Caco-2 (cell line): ENCODE data around the gene TEX51. TPM values are rescaled to one million over a fixed set of nuclear protein-coding genes. Genes with fewer than 3 reads are reported as not detected.

Source experiments
- BruUV-seq: library from RNA; stranded (reverse); fragments of 400-500 nt; replicated peaks from 2 replicates; lab custom pipeline; 2021; lab: Mats Ljungman, UMichigan
- CTCF ChIA-PET: fragments of 300-600 bp; sonication (Branson Sonifier 250); formaldehyde crosslinking; loops from one replicate; lab custom pipeline; 2022; ENCODE audit warnings: antibody characterized with exemption; lab: Charles Lee
- POLR2A ChIA-PET: fragments of 300-600 bp; sonication (Branson Sonifier 250); formaldehyde crosslinking; loops from one replicate; lab custom pipeline; 2022; ENCODE audit warnings: antibody characterized with exemption; lab: Charles Lee
- DNase-seq, 2 experiments: peaks; one replicate each; pipeline versions ENCODE4 v3.0.0 to v3.0.0-alpha.2; 2020 to 2022
- H3K27me3 ChIP-seq: replicated peaks from 2 replicates; pipeline ENCODE4 v1.6.0; 2011; ENCODE audit warnings: low read length; ENCODE audit not compliant: control insufficient read depth, insufficient read depth
- H3K36me3 ChIP-seq: 2 replicates; pipeline ENCODE4 v1.5.1; 2011; ENCODE audit warnings: low read length; ENCODE audit not compliant: control insufficient read depth, insufficient read depth
- H3K4me1 ChIP-seq: fragments of 250-450 bp; sonication (Bioruptor Pico); 2 replicates; pipeline ENCODE4 v1.5.1; 2020; ENCODE audit warnings: mild to moderate bottlenecking
- H3K4me3 ChIP-seq: 2 replicates; pipeline ENCODE4 v1.5.1; 2011; ENCODE audit warnings: low read depth, mild to moderate bottlenecking, control low read depth, low read length
- H3K9me3 ChIP-seq: fragments of 250-450 bp; sonication (Bioruptor Pico); 2 replicates; pipeline ENCODE4 v1.5.1; 2020; ENCODE audit warnings: mild to moderate bottlenecking, moderate library complexity
- H3K27ac Mint-ChIP-seq: one replicate; pipeline ENCODE4 v1.8.0; 2022; ENCODE audit warnings: mixed read lengths; ENCODE audit not compliant: unreplicated experiment
- H3K27me3 Mint-ChIP-seq: one replicate; pipeline ENCODE4 v1.8.0; 2022; ENCODE audit warnings: mixed read lengths; ENCODE audit not compliant: insufficient read depth, unreplicated experiment
- H3K36me3 Mint-ChIP-seq: one replicate; pipeline ENCODE4 v1.8.0; 2022; ENCODE audit warnings: mild to moderate bottlenecking, mixed read lengths; ENCODE audit not compliant: insufficient read depth, unreplicated experiment
- H3K4me1 Mint-ChIP-seq: one replicate; pipeline ENCODE4 v1.8.0; 2022; ENCODE audit warnings: low read depth, mixed read lengths; ENCODE audit not compliant: unreplicated experiment
- H3K4me3 Mint-ChIP-seq: one replicate; pipeline ENCODE4 v1.8.0; 2022; ENCODE audit warnings: mild to moderate bottlenecking, moderate library complexity, mixed read lengths; ENCODE audit not compliant: unreplicated experiment
- H3K9me3 Mint-ChIP-seq: one replicate; pipeline ENCODE4 v1.8.0; 2022; ENCODE audit warnings: mixed read lengths; ENCODE audit not compliant: unreplicated experiment
- intact Hi-C: fragments of 100-400 bp; cut with micrococcal nuclease; formaldehyde crosslinking; loops from one replicate; pipeline ENCODE4 v1.10.0; 2022; ENCODE audit not compliant: unreplicated experiment
- total RNA-seq: library from RNA; stranded (reverse); gene quantifications from 2 replicates; pipeline ENCODE4 v1.2.3, GENCODE V29; 2022
- TF ChIP-seq, protein P1 (sequence below), 2 experiments: fragments of 200-600 bp in 1 of 2; IDR thresholded peaks; 1 replicate in 1 of 2; 2 replicates in 1 of 2; pipeline versions ENCODE4 v1.5.1 to v1.8.0; 2011 to 2022; ENCODE audit warnings: antibody characterized with exemption in 1 of 2, control low read depth in 1 of 2, inconsistent platforms in 1 of 2, low read depth in 1 of 2, low read length in 1 of 2, mild to moderate bottlenecking in 1 of 2, moderate library complexity in 1 of 2; ENCODE audit not compliant: insufficient read depth in 1 of 2, severe bottlenecking in 1 of 2, unreplicated experiment in 1 of 2

Gene TEX51
- total RNA-seq, 1 experiment from 2014 or later = not detected

DNA sequence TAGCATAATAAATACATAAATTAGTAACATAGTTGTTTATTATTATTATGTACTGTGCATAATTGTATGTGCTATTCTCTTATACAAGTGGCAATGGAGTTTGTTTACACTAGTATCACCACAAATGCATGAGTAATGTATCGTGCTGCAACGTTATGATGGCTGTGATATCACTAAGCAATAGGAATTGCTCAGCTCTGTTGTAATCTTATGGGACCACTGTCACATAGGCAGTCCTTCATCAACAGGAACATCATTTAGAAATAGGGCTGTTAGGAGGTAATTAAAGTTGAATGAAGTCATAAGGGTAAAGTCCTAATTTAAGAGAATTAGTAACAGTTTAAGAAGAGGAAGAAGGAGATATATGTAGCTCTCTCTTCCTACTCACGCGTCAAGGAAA lies 33.8 kb downstream of the TEX51 start:
- Histone ChIP-seq H3K36me3 (no peaks in the 10 kb centered on the region), H3K27me3 (no peaks in the 10 kb centered on the region), H3K4me1 (no peaks in the 10 kb centered on the region), H3K4me3 (no peak overlapping the region), H3K9me3 (no peaks in the 10 kb centered on the region)
- H3K4me3 Mint-ChIP-seq = no peak overlapping the region
- TF ChIP-seq, protein P1, sequence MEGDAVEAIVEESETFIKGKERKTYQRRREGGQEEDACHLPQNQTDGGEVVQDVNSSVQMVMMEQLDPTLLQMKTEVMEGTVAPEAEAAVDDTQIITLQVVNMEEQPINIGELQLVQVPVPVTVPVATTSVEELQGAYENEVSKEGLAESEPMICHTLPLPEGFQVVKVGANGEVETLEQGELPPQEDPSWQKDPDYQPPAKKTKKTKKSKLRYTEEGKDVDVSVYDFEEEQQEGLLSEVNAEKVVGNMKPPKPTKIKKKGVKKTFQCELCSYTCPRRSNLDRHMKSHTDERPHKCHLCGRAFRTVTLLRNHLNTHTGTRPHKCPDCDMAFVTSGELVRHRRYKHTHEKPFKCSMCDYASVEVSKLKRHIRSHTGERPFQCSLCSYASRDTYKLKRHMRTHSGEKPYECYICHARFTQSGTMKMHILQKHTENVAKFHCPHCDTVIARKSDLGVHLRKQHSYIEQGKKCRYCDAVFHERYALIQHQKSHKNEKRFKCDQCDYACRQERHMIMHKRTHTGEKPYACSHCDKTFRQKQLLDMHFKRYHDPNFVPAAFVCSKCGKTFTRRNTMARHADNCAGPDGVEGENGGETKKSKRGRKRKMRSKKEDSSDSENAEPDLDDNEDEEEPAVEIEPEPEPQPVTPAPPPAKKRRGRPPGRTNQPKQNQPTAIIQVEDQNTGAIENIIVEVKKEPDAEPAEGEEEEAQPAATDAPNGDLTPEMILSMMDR (IDR thresholded peaks at IDR 0.05; ENCODE audit: insufficient read depth in 1 of 2, low read depth in 1 of 2, low read length in 1 of 2, severe bottlenecking in 1 of 2, unreplicated experiment in 1 of 2) = no peak
- ChIA-PET POLR2A (interaction anchor here (0.5 kb wide), 1 partner anchor 1232 kb away, joined by 3 read pairs; no protein-coding TSS in a partner anchor), CTCF (no interaction called here)
- H3K4me1 Mint-ChIP-seq = no peaks in the 10 kb centered on the region
- intact Hi-C loops = no loop called here
- no peaks in the 10 kb centered on the region for H3K9me3 Mint-ChIP-seq
- no TSS peak for BruUV-seq
- no peak overlapping the region for H3K27ac Mint-ChIP-seq
- DNase-seq = no peak
- peaks cover 13% of the 10 kb centered on the region for H3K27me3 Mint-ChIP-seq
- no peaks in the 10 kb centered on the region for H3K36me3 Mint-ChIP-seq

DNA sequence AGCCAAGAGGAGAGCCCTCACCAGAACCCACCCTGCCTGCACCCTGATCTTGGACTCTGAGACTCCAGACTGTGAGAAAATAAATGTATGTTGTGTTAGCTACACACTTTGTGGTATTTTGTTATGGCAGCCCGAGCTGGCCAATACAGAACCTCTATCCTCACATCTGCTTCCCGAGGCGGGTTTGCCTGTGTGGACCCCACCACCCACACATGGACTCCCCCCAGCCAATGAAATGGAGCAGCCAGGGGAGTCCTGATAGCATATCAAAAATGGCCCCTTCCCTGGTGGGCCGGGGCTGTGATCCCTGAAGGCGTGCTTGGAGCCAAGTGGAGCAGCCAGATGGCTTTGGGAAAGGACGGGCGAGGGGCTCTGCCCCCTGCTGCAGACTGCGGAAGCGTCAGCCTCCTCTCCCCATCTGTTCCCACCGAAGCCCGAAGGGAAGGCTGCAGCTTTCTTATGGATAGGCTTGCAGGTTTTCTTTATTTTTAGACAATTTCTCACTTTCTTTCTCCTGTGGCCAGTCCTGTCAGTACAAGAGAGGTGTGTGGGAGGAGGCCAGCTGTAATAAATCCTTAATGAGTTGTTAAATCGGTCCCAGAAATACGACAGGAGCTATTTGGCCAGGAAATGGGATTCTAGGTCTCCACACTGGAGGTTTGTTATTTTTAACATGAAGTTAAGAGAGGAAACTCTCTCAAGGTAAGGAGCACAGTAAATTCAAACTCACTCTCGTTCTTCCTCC lies 34.4 kb downstream of the TEX51 start:
- intact Hi-C loops = no loop called here
- DNase-seq = no peak
- ChIA-PET POLR2A (no interaction called here), CTCF (no interaction called here)
- Mint-ChIP-seq H3K36me3 (no peaks in the 10 kb centered on the region), H3K4me1 (no peaks in the 10 kb centered on the region), H3K4me3 (no peak overlapping the region), H3K27me3 (peaks cover 9% of the 10 kb centered on the region), H3K27ac (no peak overlapping the region), H3K9me3 (no peaks in the 10 kb centered on the region)
- H3K36me3 ChIP-seq = no peaks in the 10 kb centered on the region
- no peak overlapping the region for H3K4me3 ChIP-seq
- H3K9me3 ChIP-seq = no peaks in the 10 kb centered on the region
- no peaks in the 10 kb centered on the region for H3K27me3 ChIP-seq
- BruUV-seq = no TSS peak
- H3K4me1 ChIP-seq = no peaks in the 10 kb centered on the region
- TF ChIP-seq, protein P1 (IDR thresholded peaks at IDR 0.05; ENCODE audit: insufficient read depth in 1 of 2, low read depth in 1 of 2, low read length in 1 of 2, severe bottlenecking in 1 of 2, unreplicated experiment in 1 of 2) = no peak

- Mint-ChIP-seq H3K4me1 (no peaks in the 10 kb centered on the region), H3K36me3 (no peaks in the 10 kb centered on the region), H3K27me3 (peaks cover 9% of the 10 kb centered on the region), H3K9me3 (no peaks in the 10 kb centered on the region), H3K4me3 (no peak overlapping the region), H3K27ac (no peak overlapping the region)
- DNase-seq = no peak
- TF ChIP-seq, protein P1 (IDR thresholded peaks at IDR 0.05; ENCODE audit: insufficient read depth in 1 of 2, low read depth in 1 of 2, low read length in 1 of 2, severe bottlenecking in 1 of 2, unreplicated experiment in 1 of 2) = no peak
- Histone ChIP-seq H3K9me3 (no peaks in the 10 kb centered on the region), H3K4me1 (no peaks in the 10 kb centered on the region), H3K36me3 (no peaks in the 10 kb centered on the region), H3K27me3 (no peaks in the 10 kb centered on the region), H3K4me3 (no peak overlapping the region)
- ChIA-PET CTCF (no interaction called here), POLR2A (no interaction called here)
- intact Hi-C loops = no loop called here
- no TSS peak for BruUV-seq
Observed at GRCh38 chr2:126933711-126934091, 35.0 kb downstream of the TEX51 start.
